HG03558 (cell line): ENCODE measurements around the gene PLCE1.

Experiments
- ATAC-seq: cut with Tn5 transposase; IDR thresholded peaks from one replicate; pipeline ENCODE4 v1.9.1; 2021; ENCODE audit warnings: moderate number of reproducible peaks; ENCODE audit not compliant: unreplicated experiment; ENCODE audit errors: extremely low read depth

The PLCE1 gene

GRCh38 chr10:94014304-94014703 lies 20.6 kb downstream of the PLCE1 start:
- no peak for ATAC-seq

- ATAC-seq, result no peak
Observed at GRCh38 chr10:94016727-94017714, 23.3 kb downstream of the PLCE1 start.

- ATAC-seq, result no peak
Observed at GRCh38 chr10:94018107-94018506, 24.4 kb downstream of the PLCE1 start.

- no peak for ATAC-seq
Observed at GRCh38 chr10:94023906-94024305, 30.2 kb downstream of the PLCE1 start.

GRCh38 chr10:94024407-94024806 lies 30.7 kb downstream of the PLCE1 start:
- ATAC-seq, result no peak

GRCh38 chr10:94025806-94026205 lies 32.1 kb downstream of the PLCE1 start:
- no peak for ATAC-seq

GRCh38 chr10:94027197-94027596 lies 33.5 kb downstream of the PLCE1 start:
- ATAC-seq, result no peak

- no peak for ATAC-seq
Observed at GRCh38 chr10:94029955-94030354, 36.2 kb downstream of the PLCE1 start.

GRCh38 chr10:94035982-94036765 lies 42.4 kb downstream of the PLCE1 start:
- ATAC-seq, result no peak

- ATAC-seq, result no peak
Observed at GRCh38 chr10:94036766-94037033, 43.0 kb downstream of the PLCE1 start.

- ATAC-seq, result no peak
Observed at GRCh38 chr10:94037286-94037685, 43.6 kb downstream of the PLCE1 start.

- no peak for ATAC-seq
Observed at GRCh38 chr10:94038024-94038423, 44.3 kb downstream of the PLCE1 start.

GRCh38 chr10:94041206-94041605 lies 47.5 kb downstream of the PLCE1 start:
- no peak for ATAC-seq

- no peak for ATAC-seq
Observed at GRCh38 chr10:94042001-94042833, 48.5 kb downstream of the PLCE1 start.

- ATAC-seq, result no peak
Observed at GRCh38 chr10:94042834-94043175, 49.1 kb downstream of the PLCE1 start.
